Measurements from ENCODE around the gene FRMPD1.

Gene FRMPD1

DNA sequence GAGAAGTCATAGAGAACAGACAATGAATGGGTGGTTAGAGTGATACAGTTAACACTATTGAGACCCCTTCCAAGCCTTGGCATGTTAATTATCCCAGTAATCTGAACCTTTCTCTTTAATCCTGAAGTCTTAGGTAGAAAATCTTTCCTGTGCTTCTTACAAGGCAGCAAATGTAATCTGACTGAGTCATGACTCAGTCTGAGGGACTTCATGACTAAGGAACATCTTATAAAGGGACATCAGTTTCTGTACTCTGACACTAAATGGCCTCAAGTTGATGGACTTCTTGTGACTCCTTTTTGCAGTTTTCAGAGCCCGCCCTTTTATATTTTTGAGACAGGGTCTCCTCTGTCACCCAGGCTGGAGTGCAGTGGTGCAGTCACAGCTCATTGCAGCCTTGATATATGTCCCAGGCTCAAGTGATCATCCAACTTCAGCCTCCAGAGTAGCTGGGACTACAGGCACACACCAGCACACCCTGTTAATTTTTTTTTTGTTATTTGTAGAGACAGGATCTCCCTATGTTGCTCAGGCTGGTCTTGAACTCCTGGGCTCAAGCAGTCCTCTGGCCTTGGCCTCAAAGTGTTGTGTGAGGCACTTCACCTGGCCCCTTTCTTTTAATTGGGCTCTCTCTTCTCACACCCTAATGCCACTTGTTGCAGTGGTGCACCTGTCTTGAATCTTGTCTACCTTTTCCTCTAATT lies 124.6 kb downstream of the FRMPD1 start:
- TF ChIP-seq RAD21 (IDR thresholded peaks at IDR 0.05; ENCODE audit: low read depth): no peak
- TF ChIP-seq ZBTB7A (IDR thresholded peaks at IDR 0.05; ENCODE audit: low read depth): no peak
- no peak for TF ChIP-seq EGR1 (IDR thresholded peaks at IDR 0.05)
- TF ChIP-seq NFIC (IDR thresholded peaks at IDR 0.05): no peak
- TF ChIP-seq EP300 (IDR thresholded peaks at IDR 0.05; ENCODE audit: borderline replicate concordance): no peak
- TF ChIP-seq YY1 (IDR thresholded peaks at IDR 0.05; ENCODE audit: low read depth): no peak
- no peak for TF ChIP-seq FOXM1 (IDR thresholded peaks at IDR 0.05; ENCODE audit: borderline replicate concordance, low read depth)
- no peak for TF ChIP-seq TAF1 (IDR thresholded peaks at IDR 0.05; ENCODE audit: low read depth)
- TF ChIP-seq, protein P1, sequence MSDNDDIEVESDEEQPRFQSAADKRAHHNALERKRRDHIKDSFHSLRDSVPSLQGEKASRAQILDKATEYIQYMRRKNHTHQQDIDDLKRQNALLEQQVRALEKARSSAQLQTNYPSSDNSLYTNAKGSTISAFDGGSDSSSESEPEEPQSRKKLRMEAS (IDR thresholded peaks at IDR 0.05): no peak
- TF ChIP-seq TCF12 (IDR thresholded peaks at IDR 0.05; ENCODE audit: low read depth): no peak
- TF ChIP-seq CEBPB (IDR thresholded peaks at IDR 0.05): no peak
- TF ChIP-seq, protein P2, sequence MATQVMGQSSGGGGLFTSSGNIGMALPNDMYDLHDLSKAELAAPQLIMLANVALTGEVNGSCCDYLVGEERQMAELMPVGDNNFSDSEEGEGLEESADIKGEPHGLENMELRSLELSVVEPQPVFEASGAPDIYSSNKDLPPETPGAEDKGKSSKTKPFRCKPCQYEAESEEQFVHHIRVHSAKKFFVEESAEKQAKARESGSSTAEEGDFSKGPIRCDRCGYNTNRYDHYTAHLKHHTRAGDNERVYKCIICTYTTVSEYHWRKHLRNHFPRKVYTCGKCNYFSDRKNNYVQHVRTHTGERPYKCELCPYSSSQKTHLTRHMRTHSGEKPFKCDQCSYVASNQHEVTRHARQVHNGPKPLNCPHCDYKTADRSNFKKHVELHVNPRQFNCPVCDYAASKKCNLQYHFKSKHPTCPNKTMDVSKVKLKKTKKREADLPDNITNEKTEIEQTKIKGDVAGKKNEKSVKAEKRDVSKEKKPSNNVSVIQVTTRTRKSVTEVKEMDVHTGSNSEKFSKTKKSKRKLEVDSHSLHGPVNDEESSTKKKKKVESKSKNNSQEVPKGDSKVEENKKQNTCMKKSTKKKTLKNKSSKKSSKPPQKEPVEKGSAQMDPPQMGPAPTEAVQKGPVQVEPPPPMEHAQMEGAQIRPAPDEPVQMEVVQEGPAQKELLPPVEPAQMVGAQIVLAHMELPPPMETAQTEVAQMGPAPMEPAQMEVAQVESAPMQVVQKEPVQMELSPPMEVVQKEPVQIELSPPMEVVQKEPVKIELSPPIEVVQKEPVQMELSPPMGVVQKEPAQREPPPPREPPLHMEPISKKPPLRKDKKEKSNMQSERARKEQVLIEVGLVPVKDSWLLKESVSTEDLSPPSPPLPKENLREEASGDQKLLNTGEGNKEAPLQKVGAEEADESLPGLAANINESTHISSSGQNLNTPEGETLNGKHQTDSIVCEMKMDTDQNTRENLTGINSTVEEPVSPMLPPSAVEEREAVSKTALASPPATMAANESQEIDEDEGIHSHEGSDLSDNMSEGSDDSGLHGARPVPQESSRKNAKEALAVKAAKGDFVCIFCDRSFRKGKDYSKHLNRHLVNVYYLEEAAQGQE (IDR thresholded peaks at IDR 0.05; ENCODE audit: low read depth): no peak
- TF ChIP-seq, protein P3, sequence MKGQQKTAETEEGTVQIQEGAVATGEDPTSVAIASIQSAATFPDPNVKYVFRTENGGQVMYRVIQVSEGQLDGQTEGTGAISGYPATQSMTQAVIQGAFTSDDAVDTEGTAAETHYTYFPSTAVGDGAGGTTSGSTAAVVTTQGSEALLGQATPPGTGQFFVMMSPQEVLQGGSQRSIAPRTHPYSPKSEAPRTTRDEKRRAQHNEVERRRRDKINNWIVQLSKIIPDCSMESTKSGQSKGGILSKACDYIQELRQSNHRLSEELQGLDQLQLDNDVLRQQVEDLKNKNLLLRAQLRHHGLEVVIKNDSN (IDR thresholded peaks at IDR 0.05): no peak
- TF ChIP-seq CREB1 (IDR thresholded peaks at IDR 0.05; ENCODE audit: low read depth): no peak
- TF ChIP-seq TEAD4 (IDR thresholded peaks at IDR 0.05): no peak

DNA sequence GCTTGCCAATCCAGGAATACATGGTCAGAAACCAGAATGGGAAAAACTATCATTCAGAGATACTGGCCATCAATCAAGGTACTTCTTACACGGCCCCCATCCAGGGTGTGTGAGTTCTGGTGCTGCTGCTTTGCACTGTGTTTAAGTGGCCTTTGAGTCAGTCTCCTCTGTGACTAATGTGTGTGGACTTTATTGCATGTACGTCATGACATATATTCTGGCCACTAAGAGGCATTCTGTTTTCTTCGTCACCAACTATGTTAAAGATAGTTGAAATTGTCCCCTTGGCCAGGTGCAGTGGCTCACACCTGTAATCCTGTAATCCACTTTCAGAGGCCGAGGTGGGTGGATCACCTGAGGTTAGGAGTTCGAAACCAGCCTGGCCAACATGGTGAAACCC lies 125.6 kb downstream of the FRMPD1 start:
- TF ChIP-seq TAF1 (IDR thresholded peaks at IDR 0.05; ENCODE audit: low read depth): no peak

DNA sequence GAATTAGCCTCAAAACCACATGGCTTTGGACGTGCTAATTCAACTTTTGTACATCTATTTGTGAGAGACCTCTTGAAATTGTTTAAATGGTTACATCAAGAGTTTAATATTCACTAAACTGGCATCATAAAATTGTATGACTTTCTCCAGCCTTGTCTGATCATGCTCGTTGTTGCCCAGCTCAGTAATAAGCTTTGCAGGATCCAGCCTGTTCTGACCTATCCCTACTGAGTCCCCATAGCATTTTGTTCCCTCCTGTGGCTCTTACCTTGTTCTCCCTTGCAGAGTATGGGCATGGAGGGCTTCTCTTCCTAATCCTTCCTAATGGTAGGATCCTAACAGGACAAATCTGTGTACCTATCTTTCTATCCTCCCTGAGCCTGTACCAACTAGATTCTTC lies 127.8 kb downstream of the FRMPD1 start:
- TF ChIP-seq CEBPB (IDR thresholded peaks at IDR 0.05) (no peak), FOXM1 (IDR thresholded peaks at IDR 0.05; ENCODE audit: borderline replicate concordance, low read depth) (no peak), CREB1 (IDR thresholded peaks at IDR 0.05; ENCODE audit: low read depth) (no peak)

DNA sequence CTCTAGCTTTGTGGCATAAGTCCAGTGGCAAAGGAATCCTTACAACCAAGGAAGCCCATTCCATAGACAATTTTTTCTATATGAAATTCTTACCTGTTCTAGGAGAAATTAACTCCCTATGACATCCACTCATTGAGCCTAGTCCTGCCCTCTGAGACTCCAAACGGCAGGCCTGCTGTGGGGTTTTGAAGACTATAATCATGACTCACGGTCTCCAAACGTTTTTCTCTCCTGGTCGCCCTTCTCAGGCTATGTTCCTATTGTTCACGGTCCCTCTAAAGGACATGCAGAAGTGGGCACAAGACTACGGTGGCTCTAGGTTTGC lies 133.5 kb downstream of the FRMPD1 start:
- TF ChIP-seq, protein P1 (IDR thresholded peaks at IDR 0.05): no peak
- no peak for TF ChIP-seq CREB1 (IDR thresholded peaks at IDR 0.05; ENCODE audit: low read depth)
- TF ChIP-seq EP300 (IDR thresholded peaks at IDR 0.05; ENCODE audit: borderline replicate concordance): no peak
- TF ChIP-seq TEAD4 (IDR thresholded peaks at IDR 0.05): no peak
- no peak for TF ChIP-seq YY1 (IDR thresholded peaks at IDR 0.05; ENCODE audit: low read depth)
- TF ChIP-seq TAF1 (IDR thresholded peaks at IDR 0.05; ENCODE audit: low read depth): no peak

DNA sequence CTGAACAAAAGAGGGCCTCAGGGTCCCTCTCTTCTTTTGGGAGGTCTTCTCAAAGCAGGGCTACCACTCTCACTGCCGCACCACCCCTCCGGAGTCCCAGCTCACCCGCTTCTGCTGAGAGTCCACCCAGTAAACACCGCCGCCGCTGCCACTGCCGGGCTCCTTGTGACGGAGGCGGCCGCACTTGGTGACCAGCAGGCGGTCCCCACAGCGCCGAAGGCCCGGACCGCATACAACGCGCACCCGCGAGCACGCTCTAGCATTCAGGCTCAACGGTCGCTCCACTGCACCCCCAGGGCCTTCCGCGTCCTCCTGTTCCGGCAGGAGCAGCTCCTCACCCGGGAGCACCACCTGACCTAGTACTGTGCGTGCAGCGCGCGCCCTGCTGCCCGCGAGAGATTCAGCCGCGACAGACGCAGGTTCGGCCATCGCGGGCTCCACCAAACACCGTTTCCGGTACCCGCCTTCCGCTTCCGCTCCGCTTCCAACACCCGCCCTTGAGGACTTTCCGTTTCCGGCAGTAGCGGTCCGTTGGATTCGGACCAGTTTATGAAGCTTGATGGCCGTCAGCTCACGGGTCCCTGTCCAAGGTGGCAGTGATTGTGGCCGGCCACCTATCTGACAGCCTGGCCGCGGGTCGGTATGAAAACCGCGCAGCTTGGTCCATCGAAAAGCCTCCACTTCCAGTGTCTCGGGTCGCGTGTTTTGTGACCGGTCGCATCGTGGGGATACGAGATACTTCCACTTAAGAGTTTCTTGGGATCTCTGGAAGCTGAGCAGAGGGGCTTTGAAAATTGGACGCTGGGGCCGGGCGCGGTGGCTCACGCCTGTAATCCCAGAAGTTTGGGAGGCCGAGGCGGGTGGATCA lies 134.1 kb downstream of the FRMPD1 start, which contains the start of gene EXOSC3:
Gene EXOSC3 (minus strand): TSS at position 449 of the 868 bp plus-strand sequence. CDS start 20 bp downstream, at position 429.
- TF ChIP-seq NFIC (IDR thresholded peaks at IDR 0.05) (peak; percentile 55), TEAD4 (IDR thresholded peaks at IDR 0.05) (no peak), FOXM1 (IDR thresholded peaks at IDR 0.05; ENCODE audit: borderline replicate concordance, low read depth) (no peak), CREB1 (IDR thresholded peaks at IDR 0.05; ENCODE audit: low read depth) (no peak), EGR1 (IDR thresholded peaks at IDR 0.05) (peak; percentile 34; the same call in 1 of the 2 replicates), ZBTB7A (IDR thresholded peaks at IDR 0.05; ENCODE audit: low read depth) (no peak), YY1 (IDR thresholded peaks at IDR 0.05; ENCODE audit: low read depth) (peak; percentile 91), TCF12 (IDR thresholded peaks at IDR 0.05; ENCODE audit: low read depth) (peak; percentile 77; the same call in 1 of the 2 replicates), CEBPB (IDR thresholded peaks at IDR 0.05) (no peak), EP300 (IDR thresholded peaks at IDR 0.05; ENCODE audit: borderline replicate concordance) (no peak), TAF1 (IDR thresholded peaks at IDR 0.05; ENCODE audit: low read depth) (peak; percentile 97)
- TF ChIP-seq, protein P2 (IDR thresholded peaks at IDR 0.05; ENCODE audit: low read depth): peak; percentile 84
- TF ChIP-seq, protein P3 (IDR thresholded peaks at IDR 0.05): peak; percentile 52
- TF ChIP-seq, protein P1 (IDR thresholded peaks at IDR 0.05): peak; percentile 87
